GM18951 (cell line): ENCODE results near the gene PITPNC1.

Source experiments
- POLR2A ChIP-seq: IDR thresholded peaks from 4 replicates; pipeline ENCODE4 v1.6.1; 2011; ENCODE audit warnings: mild to moderate bottlenecking; ENCODE audit not compliant: insufficient read length, insufficient read depth; ENCODE audit errors: extremely low read depth
- in situ Hi-C: fragments of 300-500 bp; cut with MboI; formaldehyde crosslinking; loops from one replicate; pipeline ENCODE4 v1.12.0; 2022; ENCODE audit warnings: low sequenced_read_pairs, mixed read lengths, inconsistent platforms; ENCODE audit not compliant: unreplicated experiment

PITPNC1 gene

GRCh38 chr17:67359960-67360791 lies 16.9 kb upstream of the PITPNC1 start:
- in situ Hi-C loops, result no loop called here

DNA sequence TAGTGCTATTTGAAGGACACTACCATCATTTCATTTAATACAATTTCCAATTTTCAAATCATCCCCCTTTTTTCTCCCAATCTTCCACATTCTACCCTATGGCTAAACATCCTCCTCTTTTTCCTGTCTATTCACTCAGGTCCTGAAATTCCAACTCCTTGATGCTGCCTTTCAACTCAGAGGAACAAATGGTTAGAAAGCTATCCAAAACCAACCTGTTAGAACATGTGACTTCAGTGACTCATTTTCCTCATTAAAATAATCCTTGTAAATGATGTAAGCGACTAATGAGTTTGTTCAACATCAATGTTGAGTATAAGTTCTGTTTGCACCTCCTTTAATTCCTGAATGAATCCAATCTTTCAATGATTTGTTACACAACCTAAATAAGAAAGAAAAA lies 16.2 kb upstream of the PITPNC1 start:
- in situ Hi-C loops, result no loop called here
- TF ChIP-seq POLR2A, result no peak

More at GRCh38 chr17:67359960-67360791, 16.9 kb upstream of the PITPNC1 start:
- TF ChIP-seq POLR2A, result no peak

DNA sequence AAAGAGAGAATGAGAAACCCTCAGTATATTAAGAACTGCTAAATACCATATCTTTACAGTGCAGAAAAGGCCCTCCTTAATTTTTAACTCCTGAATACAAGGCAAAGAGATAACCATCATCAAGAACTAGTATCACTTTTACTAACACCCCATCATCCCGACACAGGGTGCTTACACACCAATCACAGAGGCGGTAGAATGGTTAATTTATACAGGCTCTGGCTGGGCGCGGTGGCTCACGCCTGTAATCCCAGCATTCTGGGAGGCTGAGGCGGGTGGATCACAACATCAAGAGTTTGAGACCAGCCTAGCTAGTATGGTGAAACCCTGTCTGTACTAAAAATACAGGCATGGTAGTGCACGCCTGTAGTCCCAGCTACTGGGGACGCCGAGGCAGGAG lies 14.9 kb upstream of the PITPNC1 start:
- TF ChIP-seq POLR2A, result no peak
- in situ Hi-C loops, result no loop called here

GRCh38 chr17:67364847-67365737 lies 12.0 kb upstream of the PITPNC1 start:
- TF ChIP-seq POLR2A, result no peak

DNA sequence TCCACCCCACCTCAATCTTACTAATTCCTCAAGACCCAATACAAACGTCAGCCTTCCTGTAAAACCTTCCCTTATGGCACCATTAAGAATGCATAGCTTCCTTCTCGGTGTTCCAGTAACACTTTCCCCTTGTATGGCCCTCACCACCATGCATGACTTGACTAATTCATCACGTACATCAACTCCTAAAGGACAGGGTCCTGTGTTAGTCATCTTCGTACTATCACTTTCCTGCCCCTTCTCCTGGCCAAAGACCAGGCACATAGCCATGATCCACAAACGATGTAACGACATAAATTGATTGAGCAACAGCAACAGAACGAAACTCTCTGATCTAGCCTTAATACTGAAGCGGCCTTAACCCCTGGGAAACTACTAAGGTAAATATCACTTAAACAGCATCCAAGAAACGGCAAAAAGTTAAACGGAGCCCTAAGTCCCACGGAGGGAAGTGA lies 11.3 kb upstream of the PITPNC1 start:
- no peak for TF ChIP-seq POLR2A
- in situ Hi-C loops, result no loop called here

More at GRCh38 chr17:67364847-67365737, 12.0 kb upstream of the PITPNC1 start:
- in situ Hi-C loops, result no loop called here

GRCh38 chr17:67366193-67367157 lies 10.6 kb upstream of the PITPNC1 start, which contains the start of gene PSMD12:
Gene PSMD12 (minus strand): TSS chr17:67366577. CDS start chr17:67366519, 58 bp downstream.
- TF ChIP-seq POLR2A, result peak; percentile 93
- in situ Hi-C loops, result no loop called here

DNA sequence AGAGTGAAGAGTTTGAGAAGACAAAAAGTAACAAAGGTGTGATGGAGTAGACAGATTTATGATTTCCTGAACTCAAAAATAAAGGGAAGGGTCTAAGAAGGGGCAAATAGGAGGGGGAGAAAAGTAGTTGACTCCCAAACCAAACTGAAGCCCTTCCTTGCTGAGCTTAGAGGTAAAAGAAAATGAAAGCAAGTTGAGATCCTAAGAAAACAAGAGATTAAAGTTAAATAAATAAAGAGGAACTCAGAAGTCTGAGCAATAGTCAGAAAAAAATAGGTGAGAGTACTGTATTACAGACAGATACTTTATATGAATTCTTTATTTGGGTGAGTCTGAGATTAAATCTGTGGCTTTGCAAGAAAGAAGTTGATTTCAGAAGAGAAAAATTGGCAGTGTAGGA lies 7.4 kb upstream of the PITPNC1 start:
- TF ChIP-seq POLR2A, result no peak
- in situ Hi-C loops, result loop anchor here (10.0 kb wide), 2 partner anchors 245 to 325 kb away; no protein-coding TSS in a partner anchor

GRCh38 chr17:67372751-67373150 lies 4.3 kb upstream of the PITPNC1 start:
- in situ Hi-C loops, result loop anchor here (10.0 kb wide), 2 partner anchors 242 to 322 kb away; no protein-coding TSS in a partner anchor
- no peak for TF ChIP-seq POLR2A

DNA sequence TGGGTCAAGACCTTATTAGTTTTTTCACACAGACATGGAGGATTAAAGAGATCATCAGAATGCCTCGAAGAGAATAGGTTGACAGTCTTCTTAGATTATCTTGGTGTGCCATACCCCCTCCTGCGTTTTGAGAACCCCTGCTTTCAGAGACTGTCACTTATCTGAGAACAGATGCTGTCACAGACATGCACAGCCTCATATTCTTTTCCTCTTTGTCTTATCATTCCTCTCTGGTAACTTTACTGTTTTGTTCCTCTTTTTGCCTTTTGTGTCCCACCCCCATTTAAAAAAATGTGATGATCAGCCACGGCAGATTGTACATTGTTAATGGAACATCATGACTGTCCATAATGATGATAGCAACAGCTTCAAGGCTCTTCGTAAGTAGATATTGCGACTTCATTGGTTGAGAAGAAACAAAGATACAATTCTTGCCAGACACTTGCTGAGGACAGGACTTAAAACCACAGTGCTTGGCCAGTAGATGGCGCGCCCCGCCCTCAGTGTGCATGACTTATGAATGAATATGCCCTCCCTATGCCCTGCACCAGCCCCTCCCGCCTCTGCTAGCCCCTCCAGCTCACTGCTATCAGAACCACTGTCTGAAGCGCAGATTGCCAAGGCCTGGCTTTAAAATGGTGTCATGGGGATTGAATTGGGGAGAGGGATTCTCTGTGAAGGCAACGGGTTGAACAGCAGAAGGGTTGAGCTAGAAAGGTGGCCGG lies 2.6 kb upstream of the PITPNC1 start:
- in situ Hi-C loops, result loop anchor here (10.0 kb wide), 2 partner anchors 240 to 320 kb away; no protein-coding TSS in a partner anchor
- no peak for TF ChIP-seq POLR2A

DNA sequence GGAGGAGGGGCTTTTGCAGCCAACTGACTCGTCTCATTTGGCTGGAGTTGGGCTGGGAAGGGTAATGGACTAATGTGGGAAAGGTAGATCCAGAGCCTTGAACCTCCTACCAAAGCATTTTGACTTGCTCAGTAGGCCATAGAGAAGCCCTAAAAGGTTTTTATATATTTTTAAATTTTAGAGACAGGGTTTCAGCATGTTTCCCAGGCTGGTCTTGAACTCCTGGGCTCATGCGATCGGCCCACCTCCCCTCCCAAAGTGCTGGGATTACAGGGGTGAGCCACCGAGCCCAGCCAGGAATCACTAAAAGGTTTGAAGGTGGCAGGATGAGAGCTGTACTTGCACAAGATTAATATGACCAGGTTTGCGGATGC lies 2.0 kb upstream of the PITPNC1 start:
- in situ Hi-C loops, result loop anchor here (10.0 kb wide), 2 partner anchors 240 to 320 kb away; no protein-coding TSS in a partner anchor

DNA sequence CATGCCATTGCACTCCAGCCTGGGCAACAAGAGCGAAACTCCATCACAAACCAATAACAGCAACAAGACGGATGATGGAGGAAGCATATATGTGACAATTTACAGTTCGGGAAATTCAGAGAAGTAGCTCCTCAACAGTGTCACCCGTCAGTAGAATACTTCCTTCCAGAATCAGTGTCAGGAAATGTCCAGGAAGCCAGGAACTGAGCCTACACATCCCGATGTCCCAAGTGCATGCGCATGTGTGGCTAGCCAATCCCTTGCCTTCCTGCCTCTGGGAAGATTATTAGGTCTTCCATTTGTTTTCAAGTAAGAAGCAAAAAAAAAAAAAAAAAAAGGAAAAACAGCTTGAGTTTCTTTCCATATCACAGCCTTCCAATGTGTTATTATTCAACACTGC lies 1.4 kb upstream of the PITPNC1 start:
- in situ Hi-C loops, result loop anchor here (10.0 kb wide), 2 partner anchors 239 to 319 kb away; no protein-coding TSS in a partner anchor
- no peak for TF ChIP-seq POLR2A

More for the DNA sequence above, 2.0 kb upstream of the PITPNC1 start:
- TF ChIP-seq POLR2A, result no peak

GRCh38 chr17:67376415-67376736 lies 705 bp upstream of the PITPNC1 start:
- in situ Hi-C loops, result loop anchor here (10.0 kb wide), 2 partner anchors 238 to 318 kb away; no protein-coding TSS in a partner anchor

More at GRCh38 chr17:67376415-67376736, 705 bp upstream of the PITPNC1 start:
- TF ChIP-seq POLR2A, result no peak
